DMS114 treated with DMSO at 0.1 percent for 48 hours (cell line): Measurements from ENCODE around the gene NDUFS8.
"Not testable (repeated sequence)": the region's sequence is repeated elsewhere in the genome, so short reads cannot be mapped to it uniquely, and the experiment has no call there.

Experiments used
- DNase-seq: peaks from one replicate; lab custom pipeline; 2025; ENCODE audit not compliant: unreplicated experiment; lab: John Stamatoyannopoulos, UW

The NDUFS8 gene

DNA sequence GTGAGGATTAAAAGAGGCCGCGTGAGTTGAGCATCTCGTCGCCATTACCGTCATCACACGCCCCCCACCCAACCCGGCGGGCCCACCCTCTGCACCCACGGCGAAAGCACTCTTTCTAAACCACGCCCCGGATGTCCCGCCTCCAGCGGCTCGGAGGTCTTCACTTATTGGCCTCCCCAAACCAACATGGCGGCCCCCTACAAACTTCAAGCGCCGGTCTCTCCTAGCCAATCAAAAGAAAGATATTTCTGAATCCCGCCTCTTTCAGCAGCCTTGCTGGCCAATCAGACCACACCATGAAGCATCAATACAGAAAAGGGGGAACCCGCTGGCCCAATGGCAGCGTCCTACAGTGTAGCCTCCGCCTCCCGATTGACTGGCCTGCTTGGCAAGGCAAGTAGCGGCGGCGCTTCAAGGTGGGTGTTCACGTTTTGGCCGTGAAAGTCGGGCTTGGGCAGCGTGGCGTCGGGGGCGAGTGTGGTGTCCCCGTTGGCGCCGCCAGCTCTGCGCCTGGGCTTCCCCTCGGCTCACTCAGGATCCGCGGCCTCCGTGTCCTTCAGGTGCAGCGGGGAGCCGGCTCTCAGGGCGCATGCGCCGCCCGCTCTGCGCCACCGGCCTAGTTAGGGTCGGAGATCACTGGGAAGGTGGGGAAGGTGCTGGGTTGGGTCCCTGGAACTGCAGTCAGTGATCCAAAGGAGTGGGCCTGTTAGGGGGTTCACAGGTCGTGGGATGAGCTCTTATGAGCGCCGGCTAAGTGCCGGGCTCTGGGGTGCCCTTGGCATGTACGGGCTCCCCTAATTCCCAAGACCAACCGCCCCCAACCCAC is at the start of gene NDUFS8:
NDUFS8 (plus strand) TSS at position 364 of the 826 bp plus-strand sequence. CDS start 1,471 bp downstream, outside the sequence.
- DNase-seq = peak; percentile 100

DNA sequence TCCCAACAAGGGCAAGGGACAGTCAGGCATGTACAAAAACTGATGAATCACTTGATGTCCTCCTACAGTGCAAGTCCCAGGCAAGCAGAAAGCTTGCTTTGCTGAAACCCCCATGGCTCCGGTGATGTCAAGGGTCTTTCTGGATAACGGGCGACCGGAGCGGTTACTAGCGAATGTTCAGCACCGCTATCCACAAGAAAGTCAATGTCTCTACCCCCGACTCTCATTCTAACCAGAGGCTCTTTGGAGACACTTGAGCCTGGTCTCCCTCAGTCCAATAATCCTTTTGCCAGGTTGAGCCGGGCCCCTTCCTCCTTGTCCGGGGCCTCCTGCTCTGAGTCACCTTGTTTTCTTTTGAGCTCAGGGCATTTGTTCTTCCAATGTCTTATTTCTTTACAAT is 49.3 kb upstream of the NDUFS8 start:
- not testable (repeated sequence) for DNase-seq

DNA sequence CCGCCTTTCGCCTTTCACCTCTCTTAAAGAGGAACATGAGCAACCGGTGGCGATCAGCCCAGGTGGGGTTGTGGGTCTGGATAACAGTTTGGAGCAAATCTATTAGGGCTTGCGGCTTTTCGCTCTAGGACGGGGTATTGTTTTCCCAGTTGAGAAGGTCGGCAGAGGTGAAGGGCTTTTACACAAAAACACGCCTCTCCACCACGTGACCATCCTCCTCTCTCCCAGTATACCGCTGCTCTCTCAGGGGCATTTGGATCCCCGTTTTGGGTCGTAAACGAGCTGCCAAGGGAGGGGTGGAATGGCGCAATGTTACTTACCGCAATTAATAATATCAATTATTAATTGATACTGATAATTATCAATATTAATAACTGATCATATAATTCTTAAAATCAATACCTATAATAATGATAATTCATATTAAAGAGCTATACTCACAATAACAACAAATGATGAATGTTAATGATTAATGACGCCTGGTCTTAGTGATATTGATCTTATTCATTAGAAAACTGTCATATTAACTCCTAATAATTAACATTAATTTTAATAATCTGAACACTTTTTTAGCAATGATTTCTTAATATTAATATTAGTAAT is 48.1 kb upstream of the NDUFS8 start:
- DNase-seq = not testable (repeated sequence)

- DNase-seq = no peak
Measured at GRCh38 chr11:67983951-67984350, 46.5 kb upstream of the NDUFS8 start.

- DNase-seq = not testable (repeated sequence)
Measured at GRCh38 chr11:67985302-67985701, 45.2 kb upstream of the NDUFS8 start.

- DNase-seq = not testable (repeated sequence)
Measured at GRCh38 chr11:67990546-67991346, 39.7 kb upstream of the NDUFS8 start.

DNA sequence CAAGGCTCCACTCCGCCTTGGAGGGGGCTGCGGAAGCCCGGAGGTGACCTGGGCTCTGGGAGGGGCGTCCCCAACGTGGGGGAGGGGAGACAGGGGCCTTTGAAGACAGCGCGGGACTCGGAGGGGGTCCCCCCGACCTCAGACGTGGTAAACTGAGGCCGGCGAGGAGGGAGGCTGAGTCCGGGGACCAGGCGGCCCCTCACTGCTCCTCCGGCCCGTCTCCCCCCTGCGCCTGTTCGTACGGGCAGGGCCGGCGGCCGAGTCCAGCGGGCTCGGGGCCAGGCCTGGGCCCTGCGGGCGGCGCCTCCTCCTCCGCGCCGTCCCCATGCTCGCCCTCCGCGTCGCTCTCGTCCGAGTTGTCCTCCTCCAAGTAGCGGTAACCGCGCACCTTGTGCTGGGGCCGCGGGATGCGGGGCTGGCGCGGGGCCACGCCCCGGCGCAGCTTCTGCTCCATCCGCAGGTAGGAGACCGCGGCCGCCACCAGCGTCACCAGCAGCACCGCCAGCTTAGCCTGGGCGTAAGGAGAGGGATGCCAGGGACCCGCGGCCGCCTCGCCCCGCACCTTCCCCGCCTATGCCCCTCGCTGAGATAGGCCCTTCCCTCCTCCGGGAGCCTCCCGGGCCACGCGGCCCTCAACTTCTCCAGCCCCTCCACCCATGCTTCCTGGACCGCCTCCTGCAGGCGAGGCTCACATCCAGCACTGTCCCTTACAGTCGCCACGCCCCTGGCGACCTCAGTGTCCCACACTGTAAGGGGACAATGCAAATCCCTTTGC is 38.9 kb upstream of the NDUFS8 start:
- DNase-seq = not testable (repeated sequence)

GRCh38 chr11:67993821-67994220 is 36.7 kb upstream of the NDUFS8 start:
- not testable (repeated sequence) for DNase-seq

DNA sequence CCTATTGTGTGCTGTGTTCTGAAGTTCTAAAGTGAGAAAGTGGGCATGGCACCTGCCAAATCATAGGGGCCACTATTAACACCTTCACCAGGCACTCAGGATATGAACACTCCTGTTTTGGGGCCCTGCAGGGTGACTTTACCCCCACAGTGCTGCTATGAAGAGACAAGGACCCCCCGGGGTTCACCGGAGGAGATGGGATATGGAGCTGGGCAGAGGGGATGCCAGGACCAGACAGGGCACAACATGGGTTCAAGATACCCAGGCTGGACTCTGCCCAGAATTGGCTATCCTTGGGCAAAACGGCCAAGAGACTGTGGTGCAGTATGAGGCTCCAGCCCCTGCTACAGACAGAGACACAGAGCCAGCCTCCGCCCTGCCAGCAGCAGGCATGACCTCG is 36.1 kb upstream of the NDUFS8 start:
- not testable (repeated sequence) for DNase-seq

GRCh38 chr11:67995129-67995528 is 35.4 kb upstream of the NDUFS8 start:
- not testable (repeated sequence) for DNase-seq

DNA sequence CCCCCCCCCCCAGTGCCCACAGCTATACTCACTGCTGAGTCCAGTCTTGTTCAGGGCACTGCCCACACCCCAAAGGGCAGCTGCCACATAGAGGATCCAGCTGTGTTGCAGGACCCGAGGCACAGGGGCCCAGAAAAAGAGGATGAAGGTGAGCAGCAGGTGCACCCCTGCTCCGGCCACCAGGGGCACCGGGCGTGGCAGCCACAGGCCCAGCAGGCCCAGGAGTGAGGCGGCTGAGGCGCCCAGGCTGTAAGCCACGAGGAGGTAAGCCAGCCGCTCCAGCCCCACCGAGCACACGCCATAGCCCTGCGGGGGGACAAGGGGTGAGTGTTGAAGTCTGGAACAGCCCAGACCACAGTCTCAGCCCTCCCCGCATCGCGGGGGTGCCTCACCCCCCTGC is 34.9 kb upstream of the NDUFS8 start:
- DNase-seq = not testable (repeated sequence)

GRCh38 chr11:67996051-67996450 is 34.4 kb upstream of the NDUFS8 start:
- no peak for DNase-seq

DNA sequence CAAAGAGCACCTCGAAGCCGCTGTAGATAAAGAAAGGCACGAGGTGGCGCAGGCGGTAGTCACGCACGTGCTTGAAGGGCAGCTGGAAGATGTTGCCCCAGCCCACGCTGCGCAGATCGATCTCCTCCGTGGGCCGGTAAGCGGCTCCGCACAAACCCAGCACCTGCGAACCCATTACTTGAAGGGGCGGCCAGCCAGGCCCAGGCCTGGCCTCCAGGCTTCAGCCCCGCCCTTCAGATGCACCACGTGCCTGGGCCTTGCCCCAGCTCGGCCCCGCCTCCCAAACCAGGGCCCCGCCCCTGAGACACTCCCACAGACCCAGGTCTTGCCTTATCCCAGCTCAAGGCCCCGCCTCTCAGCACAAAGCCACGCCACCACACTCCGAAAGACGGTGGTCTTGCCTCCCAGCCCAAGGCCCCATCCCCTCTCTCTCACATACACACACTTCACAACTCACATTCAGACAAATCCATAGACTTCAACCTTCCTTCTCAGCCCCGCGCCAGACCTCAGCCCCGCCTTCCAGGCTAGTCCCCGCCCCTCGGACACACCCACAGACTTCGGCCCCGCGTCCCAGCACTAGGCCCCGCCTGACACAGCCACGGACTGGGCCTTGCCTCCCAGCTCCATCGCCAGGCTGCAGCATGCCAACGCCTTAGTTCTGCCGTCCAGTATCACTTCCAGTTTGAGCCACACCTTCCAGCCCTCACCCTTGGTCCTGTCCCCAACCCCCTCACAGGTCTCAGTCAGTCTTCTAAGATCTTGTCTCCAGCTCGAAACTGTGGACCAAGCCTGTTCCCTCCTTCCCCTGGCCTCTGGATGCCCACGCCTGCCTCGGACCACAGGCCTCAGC is 33.6 kb upstream of the NDUFS8 start:
- DNase-seq = no peak

- DNase-seq = no peak
Measured at GRCh38 chr11:67997475-67997921, 33.0 kb upstream of the NDUFS8 start.

DNA sequence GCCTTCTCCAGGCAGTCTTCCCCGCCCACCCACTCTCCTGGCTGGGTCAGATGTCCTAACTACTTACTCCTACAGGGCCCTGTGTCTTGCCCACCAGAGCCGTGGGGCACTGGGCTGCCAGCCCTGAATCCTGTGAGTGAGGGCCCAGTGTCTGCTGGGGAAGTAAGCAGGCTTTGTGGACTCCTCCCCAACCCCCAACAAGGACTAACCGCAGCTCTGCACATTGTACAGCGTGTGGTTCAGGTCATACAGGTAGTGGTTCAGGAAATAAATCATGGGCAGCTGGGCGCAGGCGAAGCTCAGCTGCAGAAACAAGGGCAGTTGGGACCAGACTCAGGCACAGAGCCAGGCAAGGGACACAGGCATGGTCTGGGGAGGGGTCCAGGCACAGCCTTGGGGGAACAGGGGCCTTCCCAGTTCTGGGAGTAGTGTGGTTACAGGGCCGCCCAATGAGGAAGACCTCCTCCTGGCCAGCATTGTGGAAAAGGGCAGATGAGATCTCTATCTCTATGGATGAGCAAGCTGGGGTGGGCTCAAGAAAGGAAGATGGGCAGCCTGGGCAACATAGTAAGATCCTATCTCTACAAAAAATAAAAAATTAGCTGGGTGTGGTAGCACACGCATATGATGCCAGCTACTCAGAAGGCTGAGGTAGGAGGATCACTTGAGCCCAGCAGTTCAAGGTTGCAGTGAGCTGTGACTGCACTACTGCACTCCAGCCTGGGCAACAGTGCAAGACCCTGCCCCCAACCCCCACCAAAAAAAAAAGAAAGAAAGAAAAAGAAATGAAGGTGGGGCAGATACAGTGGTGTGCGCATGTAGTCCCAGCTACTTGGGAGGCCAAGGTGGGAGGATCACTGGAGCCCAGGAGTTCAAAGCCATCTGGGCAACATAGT is 32.1 kb upstream of the NDUFS8 start:
- DNase-seq = no peak

GRCh38 chr11:67999201-67999629 is 31.3 kb upstream of the NDUFS8 start:
- no peak for DNase-seq

DNA sequence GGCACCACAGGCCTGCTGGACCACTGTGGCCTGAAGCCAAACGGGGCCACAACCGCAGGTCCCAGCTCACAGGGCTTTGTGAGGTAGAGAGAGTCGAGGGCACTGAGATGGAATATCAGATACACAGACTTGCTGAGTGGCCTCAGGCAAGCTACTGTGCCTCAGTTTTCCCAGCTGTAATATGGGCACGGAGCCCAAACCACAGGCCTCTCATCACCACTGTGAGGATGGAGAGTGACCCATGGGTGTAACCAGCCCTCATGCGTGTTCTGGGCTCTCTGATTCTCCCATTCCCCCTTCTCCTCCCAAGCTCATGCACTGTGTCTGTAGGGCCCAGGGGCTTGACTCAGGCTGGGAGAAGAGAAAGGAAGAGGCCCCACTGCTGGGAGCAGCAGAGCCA is 30.8 kb upstream of the NDUFS8 start:
- DNase-seq = no peak

GRCh38 chr11:68002575-68002937 is 27.9 kb upstream of the NDUFS8 start:
- DNase-seq = no peak
